ENCODE measurements around the gene DEPDC5. TPM values are rescaled to one million over a fixed set of nuclear protein-coding genes. Genes with fewer than 3 reads are reported as not detected.
"Not testable (repeated sequence)": the region's sequence is repeated elsewhere in the genome, so short reads cannot be mapped to it uniquely, and the experiment has no call there.

DEPDC5 gene
- 10.9 TPM for total RNA-seq
- long read RNA-seq, partial matches to known transcripts: 1 of 4 reads
- long read RNA-seq, other reads (novel, unspliced or antisense): 0 of 4 reads

DNA sequence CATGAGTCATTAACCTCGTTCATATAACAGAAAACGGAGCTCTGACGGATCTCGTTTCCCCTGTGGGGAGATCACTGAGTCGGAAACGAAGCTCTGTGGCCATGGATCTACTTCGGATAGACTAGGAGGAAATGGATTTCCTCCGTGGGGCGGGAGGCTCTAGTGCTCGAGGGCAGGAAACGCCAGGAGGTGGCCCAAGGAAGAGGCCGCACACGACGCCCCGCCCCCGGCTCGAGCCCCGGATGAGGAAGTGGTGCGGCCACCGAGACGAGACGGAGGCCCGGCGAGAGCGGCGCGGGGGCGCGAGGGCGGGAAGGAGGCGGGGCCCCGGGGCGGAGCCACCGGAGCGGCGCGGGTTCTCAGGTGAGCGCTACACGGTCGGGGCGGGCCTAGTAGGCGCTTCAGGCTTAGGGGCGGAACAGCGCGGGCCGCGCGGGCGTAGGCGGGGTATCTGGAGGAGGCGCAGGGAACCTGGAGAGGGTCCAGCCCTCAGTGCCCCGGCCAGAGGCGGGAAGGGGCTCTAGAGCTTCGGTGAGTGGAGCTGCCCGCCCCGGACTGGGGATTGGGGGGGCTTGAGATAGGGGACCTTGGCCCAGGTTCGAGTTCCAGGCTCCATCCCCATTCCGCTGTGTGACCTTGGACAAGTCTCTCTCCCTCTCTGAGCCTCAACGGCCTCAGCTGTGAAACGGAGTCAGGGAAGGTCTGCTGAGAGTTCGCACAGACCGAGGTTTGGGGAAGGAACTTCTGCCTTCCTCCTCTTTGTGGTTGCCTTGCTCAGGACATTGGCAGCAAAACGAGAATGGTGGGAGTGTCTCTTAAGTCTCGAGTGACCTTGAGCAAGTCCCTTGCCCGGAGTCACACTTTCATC, at the start of gene DEPDC5:
TSS of gene DEPDC5 (plus strand) at position 386 of the 868 bp plus-strand sequence. CDS start 903 bp downstream, outside the sequence.
- ATAC-seq (peak; percentile 92), DNase-seq (ENCODE audit: missing footprints) (peak; percentile 98)
- intact Hi-C loops (cut with DNase I): loop anchor here (5.0 kb wide), 3 partner anchors 92 to 262 kb away; partner anchors contain the start of genes PISD and YWHAH

DNA sequence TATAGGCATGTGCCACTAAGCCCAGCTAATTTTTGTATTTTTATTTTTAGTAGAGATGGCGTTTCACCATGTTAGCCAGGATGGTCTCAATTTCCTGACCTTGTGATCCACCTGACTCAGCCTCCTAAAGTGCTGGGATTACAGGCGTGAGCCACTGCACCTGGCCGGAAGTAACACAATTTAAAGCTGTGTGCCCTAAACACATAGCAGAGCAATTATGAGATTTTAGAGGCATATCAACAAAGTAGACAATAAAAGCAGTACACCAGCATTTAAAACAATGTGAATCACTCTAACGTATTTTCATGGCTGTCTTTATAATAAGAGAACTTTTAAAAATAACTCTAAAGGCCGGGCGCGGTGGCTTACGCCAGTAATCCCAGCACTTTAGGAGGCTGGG, 46.3 kb upstream of the DEPDC5 start:
- intact Hi-C loops (cut with DNase I): no loop called here
- ATAC-seq: no peak
- DNase-seq (ENCODE audit: missing footprints): no peak

DNA sequence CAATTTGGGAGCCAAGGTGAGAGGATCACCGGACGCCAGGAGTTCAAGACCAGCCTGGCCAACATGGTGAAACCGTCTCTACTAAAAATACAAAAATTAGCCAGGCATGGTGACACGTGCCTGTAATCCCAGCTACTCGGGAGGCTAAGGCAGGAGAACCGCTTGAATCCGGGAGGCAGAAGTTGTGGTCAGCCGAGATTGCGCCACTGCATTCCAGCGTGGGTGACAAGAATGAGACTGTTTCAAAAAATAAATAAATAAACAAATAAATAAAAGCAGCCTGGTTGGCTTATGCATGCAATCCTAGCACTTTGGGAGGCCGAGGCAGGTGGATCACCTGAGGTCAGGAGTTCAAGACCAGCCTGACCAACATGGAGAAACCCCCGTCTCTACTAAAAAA, 42.6 kb upstream of the DEPDC5 start:
- ATAC-seq; intact Hi-C loops (cut with DNase I); DNase-seq (ENCODE audit: missing footprints): not testable (repeated sequence)

- ATAC-seq (no peak), DNase-seq (ENCODE audit: missing footprints) (no peak)
These were observed 38.6 kb upstream of the DEPDC5 start for GRCh38 chr22:31715147-31715778.

DNA sequence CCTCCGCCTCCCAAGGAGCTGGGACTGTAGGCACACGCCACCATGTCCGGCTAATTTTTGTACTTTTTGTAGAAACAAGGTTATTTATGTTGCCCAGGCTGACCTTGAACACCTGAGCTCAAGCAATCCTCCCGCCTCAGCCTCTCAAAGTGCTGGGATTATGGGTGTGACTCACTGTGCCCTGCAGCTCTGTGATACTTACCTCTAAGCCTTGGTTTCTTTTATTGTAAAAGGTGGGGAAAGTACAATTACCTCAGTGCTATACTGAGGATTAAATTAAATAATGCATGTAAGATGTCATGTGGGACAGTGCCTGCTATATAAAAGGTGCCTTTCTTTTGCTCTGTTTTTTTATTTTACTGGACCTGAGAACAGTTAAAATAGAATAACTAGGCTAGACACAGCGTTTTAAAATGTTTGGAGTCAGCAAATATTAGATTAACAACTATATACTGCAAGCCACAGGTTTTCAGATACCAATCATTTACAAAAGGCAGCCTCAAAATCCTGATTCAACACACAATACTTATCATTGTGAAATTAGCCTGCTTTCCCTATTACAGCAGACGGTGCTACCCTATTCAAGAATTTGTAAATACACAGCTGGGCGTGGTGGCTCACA, 33.9 kb upstream of the DEPDC5 start:
- DNase-seq (ENCODE audit: missing footprints) (no peak), ATAC-seq (no peak)
- intact Hi-C loops (cut with DNase I): no loop called here

More at GRCh38 chr22:31715147-31715778, 38.6 kb upstream of the DEPDC5 start:
- intact Hi-C loops (cut with DNase I): no loop called here

DNA sequence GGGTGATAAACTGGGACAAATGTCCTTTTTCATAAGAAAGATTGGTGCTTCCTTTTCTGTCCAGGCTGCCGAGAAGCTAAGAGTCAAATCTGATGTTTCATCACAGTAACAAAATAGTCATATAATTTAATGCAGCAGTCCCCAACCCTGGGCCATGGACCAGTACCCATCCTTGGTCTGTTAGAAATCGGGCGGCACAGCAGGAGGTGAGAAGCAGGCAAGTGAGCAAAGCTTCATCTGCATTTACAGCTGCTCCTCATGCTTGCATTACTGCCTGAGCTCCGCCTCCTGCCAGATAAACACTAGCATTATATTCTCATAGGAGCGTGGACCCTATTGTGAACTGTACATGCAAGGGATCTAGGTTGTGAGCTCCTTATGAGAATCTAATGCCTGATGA, 30.1 kb upstream of the DEPDC5 start:
- ATAC-seq (no peak), DNase-seq (ENCODE audit: missing footprints) (no peak)
- intact Hi-C loops (cut with DNase I): no loop called here

- peak; percentile 82 for ATAC-seq
- DNase-seq (ENCODE audit: missing footprints): no peak
- intact Hi-C loops (cut with DNase I): no loop called here
These were observed 27.1 kb upstream of the DEPDC5 start for GRCh38 chr22:31726692-31727091.

DNA sequence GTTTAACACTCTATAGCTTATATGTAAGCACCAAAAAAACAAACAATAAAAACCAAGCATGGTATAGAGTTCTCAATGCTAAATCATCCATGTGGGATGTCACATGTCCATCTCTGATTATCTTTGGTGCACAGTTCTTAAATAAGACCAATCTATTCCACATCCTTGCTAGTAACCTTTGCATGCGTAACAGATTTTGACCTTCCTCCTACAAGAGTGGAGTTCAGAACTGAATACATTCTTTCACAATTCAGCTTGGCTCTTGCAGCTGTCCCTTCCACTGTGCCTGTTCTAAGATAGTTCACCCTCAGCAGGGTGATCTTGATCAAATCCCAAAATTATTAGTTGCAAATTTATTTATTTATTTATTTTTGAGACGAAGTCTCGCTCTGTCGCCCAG, 25.0 kb upstream of the DEPDC5 start:
- intact Hi-C loops (cut with DNase I): no loop called here
- ATAC-seq: no peak
- DNase-seq (ENCODE audit: missing footprints): no peak

- DNase-seq (ENCODE audit: missing footprints): no peak
- intact Hi-C loops (cut with DNase I): no loop called here
- no peak for ATAC-seq
These were observed 23.5 kb upstream of the DEPDC5 start for GRCh38 chr22:31730344-31730711.

- intact Hi-C loops (cut with DNase I): no loop called here
- no peak for ATAC-seq
- DNase-seq (ENCODE audit: missing footprints): no peak
These were observed 21.6 kb upstream of the DEPDC5 start for GRCh38 chr22:31732089-31732829.

DNA sequence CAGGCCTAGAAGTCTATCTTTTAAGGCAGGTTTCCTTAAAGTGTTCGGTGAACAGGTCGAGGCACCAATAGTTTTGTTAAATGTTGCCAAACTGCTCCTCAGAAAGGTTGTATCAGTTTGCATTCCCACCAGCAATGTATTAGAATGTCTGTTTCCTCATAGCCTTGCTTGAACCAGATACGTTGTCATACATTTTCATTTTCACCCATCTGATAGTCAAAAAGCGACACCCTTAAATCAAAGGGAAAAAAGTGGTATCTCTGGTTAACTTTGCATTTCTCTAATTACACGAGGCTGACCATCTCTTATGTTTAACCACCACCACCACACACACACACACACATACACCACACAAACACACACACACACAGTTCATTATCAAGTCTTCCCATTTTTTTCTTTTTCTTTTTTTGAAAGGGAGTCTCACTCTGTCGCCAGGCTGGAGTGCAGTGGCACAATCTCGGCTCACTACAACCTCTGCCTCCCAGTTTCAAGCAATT, 20.2 kb upstream of the DEPDC5 start:
- ATAC-seq (no peak), DNase-seq (ENCODE audit: missing footprints) (no peak)
- intact Hi-C loops (cut with DNase I): no loop called here

DNA sequence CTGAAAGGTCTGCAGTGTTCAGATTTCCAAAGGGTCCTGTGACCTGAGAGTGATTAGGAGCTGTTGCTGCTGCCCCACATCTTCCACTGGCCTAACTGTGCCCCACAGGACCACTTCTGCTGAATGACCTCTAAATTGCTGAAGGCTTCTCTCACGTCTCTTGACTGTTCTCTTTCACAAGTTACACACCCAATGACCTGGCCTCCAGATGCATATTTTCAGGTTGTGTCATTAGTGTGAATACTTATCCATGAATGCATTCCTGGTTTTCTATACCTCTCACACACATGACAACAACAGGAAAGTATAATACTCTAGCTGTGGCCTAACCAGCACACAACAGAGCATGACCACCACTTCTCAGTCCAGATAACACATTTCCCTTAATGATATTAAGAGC, 19.3 kb upstream of the DEPDC5 start:
- DNase-seq (ENCODE audit: missing footprints) (no peak), ATAC-seq (no peak)
- intact Hi-C loops (cut with DNase I): no loop called here

DNA sequence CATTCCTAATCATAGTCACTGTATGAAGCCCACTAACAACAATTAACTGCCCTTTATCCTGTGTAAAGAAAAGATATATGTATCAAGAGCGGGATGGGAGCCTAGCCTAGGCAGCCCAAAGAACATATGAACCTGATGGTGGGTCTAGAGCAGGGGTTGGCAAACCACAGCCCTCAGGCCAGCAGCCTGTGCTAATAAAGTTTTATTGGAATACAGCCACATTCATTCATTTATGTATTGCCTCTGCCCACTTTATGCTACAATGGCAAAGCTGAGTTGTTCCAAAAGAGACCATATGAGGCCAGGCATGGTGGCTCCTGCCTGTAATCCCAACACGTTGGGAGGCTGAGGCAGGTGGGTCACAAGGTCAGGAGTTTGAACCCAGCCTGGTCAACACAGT, 17.4 kb upstream of the DEPDC5 start:
- intact Hi-C loops (cut with DNase I): no loop called here
- no peak for ATAC-seq
- DNase-seq (ENCODE audit: missing footprints): no peak

DNA sequence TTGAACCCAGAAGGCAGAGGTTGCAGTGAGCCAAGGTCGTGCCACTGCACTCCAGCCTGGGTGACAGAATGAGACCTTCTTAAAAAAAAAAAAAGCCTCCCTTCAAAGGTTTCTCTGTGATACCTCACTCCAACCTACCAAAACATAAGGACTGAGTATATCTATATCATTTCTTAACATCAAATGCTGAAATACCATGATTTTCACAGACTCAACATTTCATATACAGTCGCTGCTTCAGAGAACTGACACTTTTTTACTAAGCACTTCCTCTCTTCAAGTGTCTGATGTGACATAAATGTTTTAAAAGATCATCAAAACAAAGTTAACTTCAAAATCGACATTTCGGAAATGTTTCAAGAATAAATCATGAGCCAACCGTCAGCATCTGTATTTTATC, 15.9 kb upstream of the DEPDC5 start:
- intact Hi-C loops (cut with DNase I): no loop called here
- no peak for DNase-seq (ENCODE audit: missing footprints)
- no peak for ATAC-seq

DNA sequence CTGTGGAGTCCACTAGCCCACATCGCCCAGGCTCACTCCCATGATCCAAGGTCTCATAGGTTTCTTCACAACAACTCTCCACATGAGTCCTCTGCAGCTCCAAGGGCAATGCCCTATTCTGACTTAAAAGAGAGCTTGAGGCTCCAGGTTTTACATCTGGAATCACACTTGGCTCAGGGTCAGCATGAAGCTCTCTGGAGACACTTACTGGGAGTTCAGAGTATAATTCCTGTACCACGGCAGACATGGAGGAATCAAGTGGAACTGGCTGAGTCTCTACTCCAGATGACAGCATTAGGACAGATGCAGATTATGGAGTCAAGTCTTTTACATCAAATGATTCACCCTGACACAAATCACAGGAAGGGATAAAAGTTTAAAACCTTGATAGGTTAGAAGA, 15.3 kb upstream of the DEPDC5 start:
- no peak for DNase-seq (ENCODE audit: missing footprints)
- ATAC-seq: peak; percentile 41
- intact Hi-C loops (cut with DNase I): no loop called here

DNA sequence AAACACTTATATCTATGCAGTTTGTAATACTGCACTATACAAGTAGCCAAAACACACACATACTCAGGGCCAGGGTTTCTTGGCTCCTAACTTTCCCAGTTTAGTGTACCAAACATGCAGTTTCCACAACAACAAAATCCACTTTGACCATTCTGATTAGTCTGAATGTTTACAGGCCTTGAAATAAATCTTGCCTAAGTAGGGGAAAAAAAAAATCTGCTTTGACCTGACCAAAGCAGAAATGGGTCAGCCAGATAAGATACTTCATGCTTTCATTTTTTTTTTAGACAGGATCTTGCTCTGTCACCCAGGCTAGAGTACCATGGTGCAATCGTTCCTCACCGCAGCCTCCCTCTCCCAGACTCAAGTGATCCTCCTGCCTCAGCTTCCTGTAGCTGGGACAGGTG, 14.0 kb upstream of the DEPDC5 start:
- ATAC-seq (peak; percentile 66), DNase-seq (ENCODE audit: missing footprints) (no peak)
- intact Hi-C loops (cut with DNase I): loop anchor here (10.0 kb wide), 1 partner anchor 65 kb away; no protein-coding TSS in a partner anchor

DNA sequence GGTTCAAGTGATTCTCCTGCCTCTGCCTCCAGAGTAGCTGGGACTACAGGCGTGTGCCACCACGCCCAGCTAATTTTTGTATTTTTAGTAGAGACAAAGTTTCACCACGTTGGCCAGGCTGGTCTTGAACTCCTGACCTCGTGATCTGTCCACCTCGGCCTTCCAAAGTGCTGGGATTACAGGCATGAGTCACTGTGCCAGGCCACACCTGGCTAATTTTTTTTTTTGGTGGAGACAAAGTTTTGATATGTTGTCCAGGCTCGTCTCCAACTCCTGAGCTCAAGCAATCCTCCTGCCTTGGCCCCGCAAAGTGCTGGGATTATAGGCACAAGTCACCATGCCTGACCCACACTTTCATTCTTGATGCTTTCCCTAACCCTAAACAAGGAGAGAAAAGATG, 13.5 kb upstream of the DEPDC5 start:
- DNase-seq (ENCODE audit: missing footprints); ATAC-seq: not testable (repeated sequence)
- intact Hi-C loops (cut with DNase I): loop anchor here (10.0 kb wide), 1 partner anchor 64 kb away; no protein-coding TSS in a partner anchor

DNA sequence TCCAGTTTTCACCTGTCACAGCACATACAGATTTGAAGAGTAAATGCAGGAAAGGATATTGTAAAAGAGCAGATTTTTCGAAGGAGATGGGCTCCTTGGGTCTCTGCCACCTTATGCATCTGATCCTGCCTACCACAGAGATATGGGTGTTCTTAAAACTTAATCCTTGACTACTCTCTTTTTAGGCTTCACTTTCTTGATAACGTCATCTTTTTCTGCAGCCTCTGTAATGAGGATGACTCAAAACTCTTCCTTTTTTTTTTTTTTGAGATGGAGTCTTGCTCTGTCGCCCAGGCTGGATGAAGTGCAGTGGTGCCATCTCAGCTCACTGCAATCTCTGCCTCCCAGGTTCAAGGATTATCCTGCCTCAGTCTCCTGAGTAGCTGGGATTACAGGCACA, 11.7 kb upstream of the DEPDC5 start:
- no peak for ATAC-seq
- intact Hi-C loops (cut with DNase I): loop anchor here (10.0 kb wide), 1 partner anchor 63 kb away; no protein-coding TSS in a partner anchor
- no peak for DNase-seq (ENCODE audit: missing footprints)

- intact Hi-C loops (cut with DNase I): loop anchor here (10.0 kb wide), 1 partner anchor 62 kb away; no protein-coding TSS in a partner anchor
- DNase-seq (ENCODE audit: missing footprints) (no peak), ATAC-seq (no peak)
These were observed 11.1 kb upstream of the DEPDC5 start for GRCh38 chr22:31742682-31743081.

Data from Right ventricle myocardium inferior (tissue), 1 donor.